Adrenal gland (tissue), 19 donors: ENCODE data around the gene PYY. TPM values are rescaled to one million over a fixed set of nuclear protein-coding genes. Genes with fewer than 3 reads are reported as not detected.

Experiments
- DNase-seq, 7 donors: peaks; one replicate each; pipeline ENCODE4 v3.0.0-alpha.2; 2019 to 2020
- H3K27ac ChIP-seq, 5 donors: fragments of 200-600 bp; sonication (generic) in 4 of 5; 1 replicate in 3 of 5; 2 replicates in 2 of 5; pipeline versions ENCODE4 v1.5.1 to v1.8.0; 2016 to 2020; ENCODE audit warnings: mild to moderate bottlenecking in 1 of 5
- H3K27me3 ChIP-seq: fragments of 200-600 bp; 2 replicates; pipeline ENCODE4 v1.8.0; 2021
- H3K36me3 ChIP-seq, 2 donors: fragments of 200-600 bp; replicated peaks in 1 of 2; 1 replicate in 1 of 2; 2 replicates in 1 of 2; pipeline versions ENCODE4 v1.5.1 to v1.8.0; 2018 to 2022
- H3K4me1 ChIP-seq, 2 donors: fragments of 200-600 bp; replicated peaks in 1 of 2; 1 replicate in 1 of 2; 2 replicates in 1 of 2; pipeline versions ENCODE4 v1.5.1 to v1.8.0; 2018 to 2021
- H3K4me3 ChIP-seq, 4 donors: fragments of 200-600 bp; sonication (generic) in 3 of 4; one replicate each; pipeline ENCODE4 v1.5.1; 2016 to 2018
- H3K9me3 ChIP-seq, 3 donors: fragments of 200-600 bp; sonication (generic) in 1 of 3; replicated peaks in 1 of 3; 1 replicate in 2 of 3; 2 replicates in 1 of 3; pipeline versions ENCODE4 v1.5.1 to v1.8.0; 2016 to 2021
- POLR2A ChIP-seq, 2 donors: fragments of 450-650 bp; IDR thresholded peaks; one replicate each; pipeline ENCODE4 v1.6.1; 2017; ENCODE audit warnings: antibody characterized with exemption in 2 of 2, mild to moderate bottlenecking in 2 of 2, moderate library complexity in 1 of 2
- WGBS, 4 donors: extraction: QIAGEN DNeasy Blood & Tissue Kit in 2 of 4; methylation state at CpG; one replicate each; pipeline versions ENCODE4 v1.1.5 to v1.1.7; 2013 to 2017; 5-methylcytosine and 5-hydroxymethylcytosine counted together
- intact Hi-C, 2 donors: fragments of 100-400 bp; cut with DNase I; formaldehyde crosslinking; loops; one replicate each; pipeline versions ENCODE4 v1.14.1 to v1.15.0; 2022 to 2023
- long read RNA-seq, 10 donors: library from polyadenylated mRNA in 3 of 10; unstranded in 2 of 10; stranded (forward) in 1 of 10; transcript quantifications; one replicate each; pipeline ENCODE4 v2.0.0 and lab custom pipeline, GENCODE V29; 2021 to 2026
- polyA plus RNA-seq, 3 donors: library from polyadenylated mRNA; stranded (reverse); fragments of 200-250 nt in 2 of 3; fragments of 350-450 nt in 1 of 3; fragmentation: Illumina TruSeq in 1 of 3; extraction: RNeasy Lipid Tissue Mini Kit (QIAGEN cat#74804) in 1 of 3; gene quantifications; one replicate each; pipeline ENCODE4 v1.2.3, GENCODE V29; 2013 to 2014
- total RNA-seq, 9 donors: library from RNA; depleted of rRNA in 4 of 9; stranded (reverse); fragments of >200 nt in 4 of 9; fragments of 120-200 nt in 1 of 9; fragmentation: NEBNext Ultra II Directional in 1 of 9; extraction: Animal tissue kit (Norgen Biotek cat#: 25700) in 1 of 9; gene quantifications; one replicate each; pipeline versions ENCODE4 v1.1.0 to v1.2.4, GENCODE V29; 2013 to 2023
- TF ChIP-seq, protein P1 (sequence below), 6 experiments: fragments of 450-650 bp in 4 of 6; fragments of 200-600 bp in 2 of 6; sonication (generic) in 1 of 6; IDR thresholded peaks; 1 replicate in 5 of 6; 2 replicates in 1 of 6; pipeline versions ENCODE4 v1.5.1 to v1.8.0; 2016 to 2021; ENCODE audit warnings: antibody characterized with exemption in 6 of 6, mild to moderate bottlenecking in 2 of 6, moderate library complexity in 1 of 6
- donor health status: healthy with polysubstance abuse.
- donor health status: Bipolar disorder and iron deficiency.
- donor health status: DM: yes; HTN: yes; CAD: no.
- donor health status: DM: no; HTN: no; CAD: no.
- donor health status: DM: no; HTN: no; CAD: no.
- donor health status: DM: yes; HTN: yes; CAD: no.

PYY gene
- under 1 TPM in 1 of 9 donors, not detected in 8; 0.43 TPM for total RNA-seq
- polyA plus RNA-seq: not detected
- long read RNA-seq, donor 1: 0 reads
- long read RNA-seq, donor 2: 0 reads
- long read RNA-seq, donor 3: 0 reads
- long read RNA-seq, donor 4: 0 reads
- long read RNA-seq, donor 5: 0 reads
- long read RNA-seq, donor 6: 0 reads
- long read RNA-seq, donor 7: 0 reads
- long read RNA-seq, donor 8: 0 reads
- long read RNA-seq, donor 9: 0 reads
- long read RNA-seq, donor 10: 0 reads

DNA sequence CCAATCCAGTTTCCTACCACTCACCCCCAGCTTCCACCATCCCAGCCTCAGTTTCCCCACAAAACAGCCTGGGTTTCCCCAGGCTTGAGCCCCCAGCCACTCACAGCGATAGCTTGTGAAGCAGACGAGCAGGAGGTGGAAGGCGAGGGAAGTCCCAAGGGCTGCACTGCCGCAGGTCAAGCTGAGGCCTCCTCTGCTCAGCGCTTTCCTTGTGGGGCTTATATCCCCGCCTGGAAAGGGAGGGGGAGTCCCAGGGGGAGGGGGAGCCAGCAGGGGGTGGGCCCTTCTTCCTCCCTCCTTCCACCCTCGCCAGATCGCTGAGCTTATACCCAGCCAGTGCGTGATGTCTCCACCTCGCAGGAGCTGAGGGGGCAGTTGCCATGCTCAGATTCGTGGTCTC lies at the start of gene PYY:
PYY (minus strand) TSS at position 195 of the 400 bp plus-strand sequence. CDS start 457 bp downstream, outside the sequence.
- peaks cover 29% of the 10 kb centered on the region for H3K27me3 ChIP-seq
- TF ChIP-seq, protein P1, sequence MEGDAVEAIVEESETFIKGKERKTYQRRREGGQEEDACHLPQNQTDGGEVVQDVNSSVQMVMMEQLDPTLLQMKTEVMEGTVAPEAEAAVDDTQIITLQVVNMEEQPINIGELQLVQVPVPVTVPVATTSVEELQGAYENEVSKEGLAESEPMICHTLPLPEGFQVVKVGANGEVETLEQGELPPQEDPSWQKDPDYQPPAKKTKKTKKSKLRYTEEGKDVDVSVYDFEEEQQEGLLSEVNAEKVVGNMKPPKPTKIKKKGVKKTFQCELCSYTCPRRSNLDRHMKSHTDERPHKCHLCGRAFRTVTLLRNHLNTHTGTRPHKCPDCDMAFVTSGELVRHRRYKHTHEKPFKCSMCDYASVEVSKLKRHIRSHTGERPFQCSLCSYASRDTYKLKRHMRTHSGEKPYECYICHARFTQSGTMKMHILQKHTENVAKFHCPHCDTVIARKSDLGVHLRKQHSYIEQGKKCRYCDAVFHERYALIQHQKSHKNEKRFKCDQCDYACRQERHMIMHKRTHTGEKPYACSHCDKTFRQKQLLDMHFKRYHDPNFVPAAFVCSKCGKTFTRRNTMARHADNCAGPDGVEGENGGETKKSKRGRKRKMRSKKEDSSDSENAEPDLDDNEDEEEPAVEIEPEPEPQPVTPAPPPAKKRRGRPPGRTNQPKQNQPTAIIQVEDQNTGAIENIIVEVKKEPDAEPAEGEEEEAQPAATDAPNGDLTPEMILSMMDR (IDR thresholded peaks at IDR 0.05): no peak
- TF ChIP-seq POLR2A (IDR thresholded peaks at IDR 0.05): no peak

DNA sequence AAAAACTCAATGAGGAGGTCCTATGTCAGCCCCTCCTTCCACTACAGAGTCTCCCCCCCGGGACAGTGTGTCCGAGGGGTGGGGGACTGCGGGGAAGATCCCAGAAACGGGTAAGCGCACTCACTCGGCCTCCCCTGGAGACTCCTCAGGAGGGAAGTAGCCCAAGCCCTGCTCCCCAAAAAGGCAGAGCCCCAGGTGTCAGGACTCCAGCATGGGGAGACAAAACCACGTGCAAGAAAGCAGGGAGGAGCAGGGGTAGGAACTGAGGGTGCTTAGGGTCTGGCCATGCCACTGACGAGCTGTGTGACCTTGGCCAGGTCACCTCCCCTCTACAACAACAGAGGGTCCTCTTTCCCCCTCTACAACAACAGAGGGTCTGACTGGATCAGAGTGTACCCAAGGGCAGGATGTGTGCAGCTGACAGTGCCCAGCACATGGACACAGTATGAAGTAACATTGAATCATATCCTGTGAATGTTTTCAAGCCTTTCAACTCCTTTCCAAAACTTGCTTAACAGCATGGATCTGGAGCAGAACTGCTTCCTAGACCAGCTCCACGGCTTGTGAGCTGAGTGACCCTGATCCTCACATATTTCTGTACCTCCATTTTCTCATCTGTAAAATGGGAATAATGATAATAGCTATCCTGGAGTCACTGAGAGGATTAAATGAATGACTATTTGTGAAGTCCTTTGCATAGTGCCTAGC lies 48.6 kb upstream of the PYY start:
- TF ChIP-seq, protein P1 (IDR thresholded peaks at IDR 0.05): no peak
- no peak for TF ChIP-seq POLR2A (IDR thresholded peaks at IDR 0.05)
- DNase-seq: no peak
- no peak overlapping the region for H3K4me3 ChIP-seq
- peaks cover 12 to 25% of the 10 kb centered on the region in 2 donors for H3K4me1 ChIP-seq
- no peaks in the 10 kb centered on the region for H3K36me3 ChIP-seq
- WGBS, 4 donors: 19 to 75% (median 65%) methylated on average over 3 to 9 of the region's 9 CpGs
- no peaks in the 10 kb centered on the region for H3K9me3 ChIP-seq
- intact Hi-C loops: no loop called here
- no peak overlapping the region for H3K27ac ChIP-seq
- peaks cover 20% of the 10 kb centered on the region for H3K27me3 ChIP-seq

More for the DNA sequence above, at the start of gene PYY:
- H3K4me1 ChIP-seq: no peaks in the 10 kb centered on the region
- no peak within 1 kb of the TSS for H3K4me3 ChIP-seq
- intact Hi-C loops: no loop called here
- H3K36me3 ChIP-seq: no peaks in the 10 kb centered on the region
- WGBS, 4 donors: 48 to 71% (median 63%) methylated on average over 3 to 11 of the region's 11 CpGs
- no peak within 1 kb of the TSS for H3K27ac ChIP-seq
- DNase-seq: no peak
- H3K9me3 ChIP-seq: no peaks in the 10 kb centered on the region

DNA sequence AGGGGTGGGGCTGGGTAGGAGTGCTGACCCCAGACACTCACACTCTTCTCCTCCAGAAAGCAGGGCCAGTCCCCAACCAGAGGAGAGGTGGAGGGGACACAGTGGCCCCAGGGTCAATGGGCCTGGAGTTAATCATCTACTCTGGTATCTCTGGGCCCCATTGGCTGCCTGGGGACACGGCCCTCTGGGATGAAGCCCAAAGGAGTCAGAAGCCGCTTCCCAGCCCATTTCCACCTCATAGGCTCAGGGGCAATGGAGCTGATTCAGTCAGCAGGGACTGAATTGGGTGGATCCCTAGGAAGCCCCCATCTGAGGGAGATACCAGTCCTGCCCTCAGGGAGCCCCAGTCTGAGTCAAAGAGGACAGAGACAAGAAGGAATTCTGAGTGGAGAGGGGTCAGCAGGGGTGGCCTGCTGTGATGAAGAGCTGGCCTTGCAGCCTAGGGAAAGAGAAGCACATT lies 47.8 kb upstream of the PYY start:
- TF ChIP-seq, protein P1 (IDR thresholded peaks at IDR 0.05): no peak
- no peak for TF ChIP-seq POLR2A (IDR thresholded peaks at IDR 0.05)
- Histone ChIP-seq H3K36me3 (no peaks in the 10 kb centered on the region), H3K9me3 (no peaks in the 10 kb centered on the region), H3K4me1 (peaks cover 12 to 22% of the 10 kb centered on the region in 2 donors), H3K27me3 (peaks cover 20% of the 10 kb centered on the region), H3K27ac (no peak overlapping the region), H3K4me3 (no peak overlapping the region)
- intact Hi-C loops: no loop called here
- 83 to 94% (median 89%) methylated on average over 1 to 2 of the region's 2 CpGs for WGBS, 4 donors
- no peak for DNase-seq

DNA sequence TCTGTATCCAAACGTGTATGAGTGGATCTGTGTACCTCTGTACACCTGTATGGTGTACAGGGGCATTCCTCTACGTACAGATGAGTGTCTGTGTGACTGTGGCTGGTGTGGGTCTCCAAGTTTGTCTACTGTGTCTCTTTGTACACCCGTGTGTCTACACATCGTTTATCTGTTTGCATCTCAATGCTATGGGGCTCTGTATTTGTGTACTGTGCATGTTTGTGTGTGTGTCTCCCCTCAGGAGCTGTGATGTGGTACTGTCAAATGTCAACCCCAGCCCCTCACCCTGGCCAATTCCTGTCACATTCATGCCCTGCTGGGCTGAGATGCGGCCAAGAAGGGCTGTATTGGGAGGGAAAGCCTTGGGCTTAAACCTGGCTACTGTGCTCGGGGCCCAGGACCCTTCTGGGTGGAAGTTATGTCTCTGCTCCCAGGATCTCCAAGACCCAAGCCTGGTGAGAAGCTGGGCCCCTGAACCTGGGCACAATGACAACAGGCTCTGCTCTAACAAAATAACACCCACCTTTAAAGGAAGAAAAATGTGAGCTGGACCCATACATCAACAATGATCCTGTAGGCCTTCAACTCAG lies 47.2 kb upstream of the PYY start:
- intact Hi-C loops: no loop called here
- 64 to 70% (median 69%) methylated on average over 4 to 6 of the region's 6 CpGs for WGBS, 4 donors
- no peak overlapping the region for H3K4me3 ChIP-seq

More for the DNA sequence above, 47.2 kb upstream of the PYY start:
- Histone ChIP-seq H3K4me1 (peaks cover 7 to 17% of the 10 kb centered on the region in 2 donors), H3K9me3 (no peaks in the 10 kb centered on the region), H3K27ac (no peak overlapping the region), H3K36me3 (no peaks in the 10 kb centered on the region), H3K27me3 (peaks cover 17% of the 10 kb centered on the region)
- TF ChIP-seq, protein P1 (IDR thresholded peaks at IDR 0.05): no peak
- TF ChIP-seq POLR2A (IDR thresholded peaks at IDR 0.05): no peak
- DNase-seq: no peak
